ENCODE results near the gene PANX1.

DNA sequence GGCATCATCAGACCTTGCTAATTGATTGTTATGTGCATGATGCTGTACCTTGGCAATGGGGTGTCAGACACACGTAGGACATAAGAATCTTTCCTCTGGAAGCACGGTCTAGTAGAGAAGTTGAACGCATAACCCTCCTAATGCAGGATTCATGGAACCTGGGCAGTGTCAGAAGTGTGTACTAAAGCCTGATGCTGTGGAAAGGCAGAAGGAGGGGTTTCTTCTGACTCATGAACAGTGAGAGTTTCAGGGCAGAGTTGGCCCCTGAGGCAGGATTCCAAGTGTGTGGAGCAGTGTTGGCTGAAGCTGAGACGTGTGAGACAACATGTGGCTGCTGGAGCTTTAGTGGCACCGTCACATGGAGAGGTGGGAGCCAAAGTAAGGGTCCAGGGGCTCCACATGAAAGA is 3.5 kb downstream of the PANX1 start:
- TF ChIP-seq, protein P1, sequence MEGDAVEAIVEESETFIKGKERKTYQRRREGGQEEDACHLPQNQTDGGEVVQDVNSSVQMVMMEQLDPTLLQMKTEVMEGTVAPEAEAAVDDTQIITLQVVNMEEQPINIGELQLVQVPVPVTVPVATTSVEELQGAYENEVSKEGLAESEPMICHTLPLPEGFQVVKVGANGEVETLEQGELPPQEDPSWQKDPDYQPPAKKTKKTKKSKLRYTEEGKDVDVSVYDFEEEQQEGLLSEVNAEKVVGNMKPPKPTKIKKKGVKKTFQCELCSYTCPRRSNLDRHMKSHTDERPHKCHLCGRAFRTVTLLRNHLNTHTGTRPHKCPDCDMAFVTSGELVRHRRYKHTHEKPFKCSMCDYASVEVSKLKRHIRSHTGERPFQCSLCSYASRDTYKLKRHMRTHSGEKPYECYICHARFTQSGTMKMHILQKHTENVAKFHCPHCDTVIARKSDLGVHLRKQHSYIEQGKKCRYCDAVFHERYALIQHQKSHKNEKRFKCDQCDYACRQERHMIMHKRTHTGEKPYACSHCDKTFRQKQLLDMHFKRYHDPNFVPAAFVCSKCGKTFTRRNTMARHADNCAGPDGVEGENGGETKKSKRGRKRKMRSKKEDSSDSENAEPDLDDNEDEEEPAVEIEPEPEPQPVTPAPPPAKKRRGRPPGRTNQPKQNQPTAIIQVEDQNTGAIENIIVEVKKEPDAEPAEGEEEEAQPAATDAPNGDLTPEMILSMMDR (conservative IDR thresholded peaks at IDR 0.05; ENCODE audit: low read depth, low read length) = no peak
- no peak for TF ChIP-seq EZH2 (IDR thresholded peaks at IDR 0.05; ENCODE audit: borderline replicate concordance, low read depth, low read length, poor library complexity, severe bottlenecking)

All from A673 (cell line).